AG08395 (cell line): ENCODE data around the gene RCOR1.
"Not testable (repeated sequence)": the region's sequence is repeated elsewhere in the genome, so short reads cannot be mapped to it uniquely, and the experiment has no call there.

ENCODE experiments used
- DNase-seq: peaks from one replicate; pipeline ENCODE4 v3.0.0; 2012; ENCODE audit warnings: mixed read lengths, low spot score

Gene RCOR1

GRCh38 chr14:102629808-102630350 is 37.4 kb downstream of the RCOR1 start:
- no peak for DNase-seq

GRCh38 chr14:102630405-102630804 is 38.0 kb downstream of the RCOR1 start:
- no peak for DNase-seq

GRCh38 chr14:102630881-102631280 is 38.4 kb downstream of the RCOR1 start:
- no peak for DNase-seq

- no peak for DNase-seq
Observed at GRCh38 chr14:102633906-102634595, 41.6 kb downstream of the RCOR1 start.

GRCh38 chr14:102639611-102640010 is 47.2 kb downstream of the RCOR1 start:
- not testable (repeated sequence) for DNase-seq

GRCh38 chr14:102644523-102644922 is 52.1 kb downstream of the RCOR1 start:
- no peak for DNase-seq

- no peak for DNase-seq
Observed at GRCh38 chr14:102645746-102646440, 53.4 kb downstream of the RCOR1 start.

GRCh38 chr14:102646615-102647014 is 54.2 kb downstream of the RCOR1 start:
- no peak for DNase-seq

- no peak for DNase-seq
Observed at GRCh38 chr14:102652194-102652593, 59.7 kb downstream of the RCOR1 start.

- DNase-seq, result no peak
Observed at GRCh38 chr14:102654298-102654697, 61.8 kb downstream of the RCOR1 start.

- peak; percentile 37 for DNase-seq
Observed at GRCh38 chr14:102655137-102655536, 62.7 kb downstream of the RCOR1 start.

GRCh38 chr14:102659797-102660196 is 67.3 kb downstream of the RCOR1 start:
- peak; percentile 45 for DNase-seq

GRCh38 chr14:102661614-102662013 is 69.2 kb downstream of the RCOR1 start:
- DNase-seq, result no peak

GRCh38 chr14:102662636-102663430 is 70.4 kb downstream of the RCOR1 start:
- DNase-seq, result no peak

- DNase-seq, result no peak
Observed at GRCh38 chr14:102663440-102663839, 71.0 kb downstream of the RCOR1 start.

- no peak for DNase-seq
Observed at GRCh38 chr14:102665621-102666020, 73.2 kb downstream of the RCOR1 start.

- no peak for DNase-seq
Observed at GRCh38 chr14:102666635-102667034, 74.2 kb downstream of the RCOR1 start.

GRCh38 chr14:102667703-102668102 is 75.3 kb downstream of the RCOR1 start:
- DNase-seq, result no peak

- DNase-seq, result no peak
Observed at GRCh38 chr14:102668291-102668873, 75.9 kb downstream of the RCOR1 start.

GRCh38 chr14:102671410-102671809 is 79.0 kb downstream of the RCOR1 start:
- no peak for DNase-seq

GRCh38 chr14:102672410-102672960 is 80.0 kb downstream of the RCOR1 start:
- no peak for DNase-seq

- DNase-seq, result no peak
Observed at GRCh38 chr14:102675396-102675795, 82.9 kb downstream of the RCOR1 start.
